A549 (cell line): Measurements from ENCODE around the gene DTHD1. TPM values are rescaled to one million over a fixed set of nuclear protein-coding genes. Genes with fewer than 3 reads are reported as not detected.

Experiments
- ATAC-seq, 2 experiments: fragments of 200-7000 bp in 1 of 2; fragments of >200 bp in 1 of 2; cut with Nextera tagmentation in 1 of 2; cut with Tn5 transposase in 1 of 2; 3 replicates each; pipeline versions ENCODE4 v1.8.0 to v1.9.1; 2018 to 2020; ENCODE audit warnings: mild to moderate bottlenecking in 1 of 2, moderate library complexity in 1 of 2
- CTCF ChIA-PET: fragments of 300-600 bp; sonication (Branson Sonifier 250); formaldehyde crosslinking; extraction: SDS; loops from one replicate; lab custom pipeline; 2021; ENCODE audit warnings: antibody characterized with exemption, inconsistent platforms; lab: Yijun Ruan, JAX
- POLR2A ChIA-PET: fragments of 350-600 bp; formaldehyde crosslinking; extraction: SDS; loops from one replicate; lab custom pipeline; 2021; ENCODE audit warnings: antibody characterized with exemption, inconsistent platforms; lab: Yijun Ruan, JAX
- DNase-seq, 2 experiments: peaks; one replicate each; pipeline versions ENCODE4 v3.0.0 to v3.0.0-alpha.2; 2011 to 2016; ENCODE audit warnings: low read depth in 1 of 2, low spot score in 1 of 2
- FAIRE-seq: peaks from 2 replicates; lab custom pipeline; 2011; peaks lifted over from hg19 to GRCh38; lab: Jason Lieb, UNC
- H3K27ac ChIP-seq, 2 experiments: fragments of >200 bp; sonication (Bioruptor Twin); formaldehyde crosslinking; 3 replicates each; pipeline ENCODE4 v1.5.1; 2016 to 2017
- H3K4me1 ChIP-seq: fragments of >200 bp; sonication (Bioruptor Twin); formaldehyde crosslinking; 3 replicates; pipeline ENCODE4 v1.6.1; 2016
- H3K4me2 ChIP-seq: fragments of >200 bp; sonication (Bioruptor Twin); formaldehyde crosslinking; 3 replicates; pipeline ENCODE4 v1.6.1; 2016
- H3K4me3 ChIP-seq: fragments of >200 bp; sonication (Bioruptor Twin); formaldehyde crosslinking; 3 replicates; pipeline ENCODE4 v1.5.1; 2016
- H3K9me3 ChIP-seq: fragments of >200 bp; sonication (Bioruptor Twin); formaldehyde crosslinking; 3 replicates; pipeline ENCODE4 v1.6.1; 2016
- ATOH8 ChIP-seq: fragments of 250-450 bp; sonication (Bioruptor Pico); IDR thresholded peaks from 2 replicates; pipeline ENCODE4 v1.5.0; 2020; ENCODE audit warnings: low read depth, mild to moderate bottlenecking, moderate library complexity
- CEBPB ChIP-seq, 2 experiments: fragments of >200 bp in 1 of 2; sonication (Bioruptor Twin) in 1 of 2; formaldehyde crosslinking in 1 of 2; IDR thresholded peaks; 2 replicates each; pipeline ENCODE4 v1.6.1; 2012 to 2016
- CTCF ChIP-seq: fragments of >200 bp; sonication (Bioruptor Twin); formaldehyde crosslinking; IDR thresholded peaks from 3 replicates; pipeline ENCODE4 v1.5.1; 2016
- EHMT2 ChIP-seq: fragments of 200-600 bp; sonication (generic); IDR thresholded peaks from 2 replicates; pipeline ENCODE4 v1.6.1; 2016; ENCODE audit warnings: antibody characterized with exemption, low read depth, mild to moderate bottlenecking, moderate library complexity
- ESRRA ChIP-seq: fragments of 150-350 bp; IDR thresholded peaks from 2 replicates; pipeline ENCODE4 v1.6.1; 2014; ENCODE audit warnings: mild to moderate bottlenecking, low read length, borderline replicate concordance
- HDAC2 ChIP-seq: fragments of 200-600 bp; sonication (generic); IDR thresholded peaks from 2 replicates; pipeline ENCODE4 v1.6.1; 2016
- HEYL ChIP-seq: fragments of 250-450 bp; sonication (Bioruptor Pico); IDR thresholded peaks from 2 replicates; pipeline ENCODE4 v1.8.0; 2021; ENCODE audit warnings: mild to moderate bottlenecking, moderate library complexity
- HMGXB4 ChIP-seq: fragments of 250-450 bp; sonication (Bioruptor Pico); IDR thresholded peaks from 2 replicates; pipeline ENCODE4 v1.5.0; 2021; ENCODE audit warnings: mild to moderate bottlenecking, moderate library complexity, borderline replicate concordance
- HOXB13 ChIP-seq: fragments of 250-450 bp; sonication (Bioruptor Pico); IDR thresholded peaks from 2 replicates; pipeline ENCODE4 v1.5.0; 2020; ENCODE audit warnings: low read depth, mild to moderate bottlenecking, moderate library complexity
- KDM1A ChIP-seq: fragments of 200-600 bp; sonication (generic); IDR thresholded peaks from 2 replicates; pipeline ENCODE4 v1.6.1; 2016; ENCODE audit warnings: low read depth, mild to moderate bottlenecking
- MYC ChIP-seq: IDR thresholded peaks from 2 replicates; pipeline ENCODE4 v1.6.1; 2012; ENCODE audit warnings: mild to moderate bottlenecking, inconsistent platforms, low read length, improper control_type of control experiment, borderline replicate concordance
- PHF8 ChIP-seq: fragments of 200-600 bp; sonication (generic); IDR thresholded peaks from 2 replicates; pipeline ENCODE4 v1.6.1; 2016; ENCODE audit warnings: low read depth, mild to moderate bottlenecking, antibody characterized with exemption, moderate library complexity, borderline replicate concordance
- POLR2A ChIP-seq: IDR thresholded peaks from 2 replicates; pipeline ENCODE4 v1.6.1; 2012; ENCODE audit warnings: mild to moderate bottlenecking, low read length
- RARB ChIP-seq: fragments of 250-450 bp; sonication (Bioruptor Pico); IDR thresholded peaks from 2 replicates; pipeline ENCODE4 v1.8.0; 2021; ENCODE audit warnings: mild to moderate bottlenecking, moderate library complexity
- RCOR1 ChIP-seq: fragments of 150-350 bp; IDR thresholded peaks from 2 replicates; pipeline ENCODE4 v1.6.1; 2014; ENCODE audit warnings: antibody characterized with exemption, low read length, low read depth
- RFX5 ChIP-seq: fragments of 450-650 bp; IDR thresholded peaks from 2 replicates; pipeline ENCODE4 v1.7.1; 2014; ENCODE audit warnings: antibody characterized with exemption, mild to moderate bottlenecking, moderate library complexity
- RNF2 ChIP-seq: fragments of 200-600 bp; sonication (generic); IDR thresholded peaks from 2 replicates; pipeline ENCODE4 v1.6.1; 2016; ENCODE audit warnings: low read depth, mild to moderate bottlenecking, antibody characterized with exemption, moderate library complexity, borderline replicate concordance
- SMC3 ChIP-seq: fragments of >200 bp; sonication (Bioruptor Twin); formaldehyde crosslinking; IDR thresholded peaks from 3 replicates; pipeline ENCODE4 v1.6.1; 2018; ENCODE audit warnings: inconsistent platforms
- ZSCAN20 ChIP-seq: fragments of 250-450 bp; sonication (Bioruptor Pico); IDR thresholded peaks from 2 replicates; pipeline ENCODE4 v1.8.0; 2022; ENCODE audit warnings: mild to moderate bottlenecking, moderate library complexity
- WGBS: methylation state at CpG from one replicate; pipeline ENCODE4 v1.1.6; 2017; ENCODE audit errors: missing lambda C conversion rate; 5-methylcytosine and 5-hydroxymethylcytosine counted together
- polyA plus RNA-seq, 4 experiments: library from polyadenylated mRNA; depleted of rRNA in 3 of 4; stranded (reverse); fragments of >200 nt; fragmentation: RNase III in 1 of 4; extraction: RNeasy Plus Mini Kit Qiagen cat#74134 plus additional on column Dnase treatment in 1 of 4; gene quantifications; 2 replicates in 3 of 4; 3 replicates in 1 of 4; pipeline ENCODE4 v1.2.3, GENCODE V29; 2011 to 2017

The DTHD1 gene
- polyA plus RNA-seq, 2 of the 4 experiments (the other 2 are of a cell fraction): not detected

- DNase-seq (no peak), ATAC-seq (no peak), FAIRE-seq (no peak)
- H3K4me1 ChIP-seq: no peaks in the 10 kb centered on the region
- H3K27ac ChIP-seq: no peak overlapping the region
- ChIA-PET CTCF (interaction anchor here (0.6 kb wide), 1 partner anchor 12 kb away, joined by 3 read pairs; no protein-coding TSS in a partner anchor), POLR2A (no interaction called here)
- no peaks in the 10 kb centered on the region for H3K9me3 ChIP-seq
- H3K4me3 ChIP-seq: no peak overlapping the region
- no peak overlapping the region for H3K4me2 ChIP-seq
- TF ChIP-seq RARB (CRISPR knock-in tag): no peak
- no peak for TF ChIP-seq RNF2
- TF ChIP-seq PHF8: no peak
- no peak for TF ChIP-seq RFX5
- TF ChIP-seq MYC: no peak
- no peak for TF ChIP-seq HDAC2
- TF ChIP-seq ESRRA: no peak
- TF ChIP-seq ATOH8 (CRISPR knock-in tag): no peak
- TF ChIP-seq HEYL (CRISPR knock-in tag): no peak
- WGBS: 5% methylated on average over 1 of the region's 1 CpG
Measured at GRCh38 chr4:36325499-36325898, 44.1 kb downstream of the DTHD1 start.

GRCh38 chr4:36325926-36326325, 44.5 kb downstream of the DTHD1 start:
- no peak overlapping the region for H3K27ac ChIP-seq
- H3K9me3 ChIP-seq: no peaks in the 10 kb centered on the region
- no peak for DNase-seq
- no peak overlapping the region for H3K4me2 ChIP-seq
- WGBS: 21% methylated on average over 3 of the region's 3 CpGs
- ChIA-PET CTCF (no interaction called here), POLR2A (no interaction called here)
- no peak overlapping the region for H3K4me3 ChIP-seq
- TF ChIP-seq ZSCAN20 (CRISPR knock-in tag): no peak
- TF ChIP-seq RCOR1: no peak
- no peak for TF ChIP-seq CTCF
- no peak for TF ChIP-seq ESRRA
- no peak for TF ChIP-seq HMGXB4 (CRISPR knock-in tag)
- TF ChIP-seq CEBPB (IDR thresholded peaks at IDR 0.05): no peak
- no peak for TF ChIP-seq POLR2A
- TF ChIP-seq SMC3: no peak
- no peak for TF ChIP-seq EHMT2
- no peak for TF ChIP-seq RFX5
- ATAC-seq: no peak
- H3K4me1 ChIP-seq: no peaks in the 10 kb centered on the region
- no peak for FAIRE-seq

GRCh38 chr4:36326476-36327029, 45.1 kb downstream of the DTHD1 start:
- no peak for ATAC-seq
- H3K27ac ChIP-seq: no peak overlapping the region
- TF ChIP-seq POLR2A (no peak), MYC (no peak), HDAC2 (no peak), HMGXB4 (CRISPR knock-in tag) (no peak), HOXB13 (CRISPR knock-in tag) (no peak), KDM1A (no peak)
- TF ChIP-seq, all 56 proteins: peak for 0
- H3K4me2 ChIP-seq: no peak overlapping the region
- no peak overlapping the region for H3K4me3 ChIP-seq
- FAIRE-seq (no peak), DNase-seq (no peak)
- WGBS: 67% methylated on average over 4 of the region's 4 CpGs
- no peaks in the 10 kb centered on the region for H3K9me3 ChIP-seq
- ChIA-PET POLR2A (no interaction called here), CTCF (no interaction called here)
- no peaks in the 10 kb centered on the region for H3K4me1 ChIP-seq
